D341Med (cell line): ENCODE measurements around the gene EXOC6.

Experiments
- DNase-seq: peaks from one replicate; pipeline ENCODE4 v3.0.0; 2012; ENCODE audit warnings: low spot score

EXOC6 gene

DNA sequence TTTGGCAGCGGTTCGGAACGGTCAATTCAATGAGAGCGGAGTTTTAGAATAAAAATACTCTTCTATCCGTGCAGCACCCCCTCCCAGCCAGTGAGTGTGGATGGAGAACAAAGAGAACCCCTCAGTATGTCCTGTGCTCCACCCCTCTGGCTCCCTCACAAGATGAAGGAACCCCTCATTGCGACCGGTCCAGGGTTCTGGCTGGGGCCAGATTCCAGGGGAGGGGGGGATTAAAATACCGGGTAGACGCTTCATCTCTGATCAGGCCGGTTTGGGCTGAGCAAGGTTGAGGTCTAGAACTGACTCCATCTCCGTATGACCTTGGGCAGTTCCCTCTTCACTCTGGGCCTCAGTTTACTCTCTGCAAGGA, 218.2 kb downstream of the EXOC6 start:
- no peak for DNase-seq

DNA sequence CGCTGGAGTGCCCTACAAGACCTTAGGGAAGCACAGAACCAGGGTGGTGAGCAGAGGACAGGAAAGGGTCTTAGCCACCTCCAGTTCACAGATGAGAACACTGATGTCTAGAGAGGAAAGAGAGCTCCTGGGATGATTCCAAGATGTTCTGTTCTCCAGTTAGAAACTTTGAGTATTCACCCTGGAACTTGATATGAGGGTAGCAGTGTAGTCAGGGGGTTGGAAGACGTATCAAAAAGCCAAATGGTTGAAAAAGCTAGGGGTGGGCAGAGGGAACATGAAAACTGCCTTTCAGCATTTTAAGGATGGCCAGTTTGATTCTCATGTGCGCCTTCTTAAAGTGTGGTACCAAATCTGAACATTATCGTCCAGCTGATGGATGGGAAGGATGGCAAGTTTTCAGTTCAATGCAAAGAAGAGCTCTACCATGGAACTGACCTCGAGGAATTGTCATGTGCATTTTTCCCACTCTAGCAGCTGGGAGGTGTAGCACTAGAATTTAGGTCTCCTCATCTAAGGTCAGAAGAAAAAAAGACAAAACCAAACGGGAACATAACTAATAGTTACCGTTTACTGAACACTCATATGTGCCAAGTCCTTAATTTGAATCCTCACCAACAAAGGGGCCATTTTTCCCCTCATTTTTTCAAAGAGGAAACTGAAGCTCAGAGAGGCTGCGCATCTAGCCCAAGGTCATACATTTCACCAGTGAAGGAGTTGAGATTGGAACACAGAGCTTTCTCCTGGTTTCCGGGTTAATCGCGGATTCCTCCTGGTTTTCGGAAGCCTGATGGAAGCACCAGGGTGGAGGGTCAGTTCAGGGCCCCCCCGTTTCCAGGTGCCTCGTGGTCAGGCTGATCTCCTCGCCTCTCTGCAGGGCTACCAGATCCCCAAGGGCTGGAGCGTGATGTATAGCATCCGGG, 219.4 kb downstream of the EXOC6 start:
- DNase-seq, result no peak

GRCh38 chr10:93068411-93069244, 220.3 kb downstream of the EXOC6 start:
- DNase-seq, result peak; percentile 61

DNA sequence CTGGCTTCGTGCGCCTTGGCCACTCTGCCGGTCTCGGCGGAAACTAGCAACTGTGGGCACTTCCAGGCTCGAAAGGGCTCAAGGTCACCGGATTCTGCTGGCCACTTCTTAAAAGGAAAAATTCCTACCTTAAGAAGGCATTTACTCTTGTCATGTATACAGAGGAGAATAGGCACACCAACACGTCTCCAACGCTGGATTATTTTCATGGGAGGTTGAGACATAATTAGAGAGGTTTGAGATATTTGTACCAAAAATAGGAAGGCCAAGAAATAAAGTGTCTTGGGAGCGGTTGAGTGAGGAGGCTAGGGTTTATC, 220.9 kb downstream of the EXOC6 start:
- no peak for DNase-seq

GRCh38 chr10:93070378-93071176, 222.3 kb downstream of the EXOC6 start:
- DNase-seq, result no peak

DNA sequence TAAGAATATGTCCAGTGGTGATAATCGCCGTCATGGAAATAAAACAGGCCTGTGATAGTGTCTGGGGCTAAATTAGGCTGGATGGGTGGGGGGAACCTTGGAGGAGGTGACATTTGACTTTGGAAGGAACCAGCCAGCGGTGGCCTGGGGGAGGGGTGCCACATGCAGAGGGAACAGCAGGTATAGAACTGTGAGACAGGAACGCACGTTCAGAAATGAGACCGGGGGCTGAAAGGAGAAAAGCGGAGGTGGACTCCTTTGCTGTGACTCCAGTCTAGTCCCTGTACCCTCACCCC, 222.8 kb downstream of the EXOC6 start:
- DNase-seq, result no peak

DNA sequence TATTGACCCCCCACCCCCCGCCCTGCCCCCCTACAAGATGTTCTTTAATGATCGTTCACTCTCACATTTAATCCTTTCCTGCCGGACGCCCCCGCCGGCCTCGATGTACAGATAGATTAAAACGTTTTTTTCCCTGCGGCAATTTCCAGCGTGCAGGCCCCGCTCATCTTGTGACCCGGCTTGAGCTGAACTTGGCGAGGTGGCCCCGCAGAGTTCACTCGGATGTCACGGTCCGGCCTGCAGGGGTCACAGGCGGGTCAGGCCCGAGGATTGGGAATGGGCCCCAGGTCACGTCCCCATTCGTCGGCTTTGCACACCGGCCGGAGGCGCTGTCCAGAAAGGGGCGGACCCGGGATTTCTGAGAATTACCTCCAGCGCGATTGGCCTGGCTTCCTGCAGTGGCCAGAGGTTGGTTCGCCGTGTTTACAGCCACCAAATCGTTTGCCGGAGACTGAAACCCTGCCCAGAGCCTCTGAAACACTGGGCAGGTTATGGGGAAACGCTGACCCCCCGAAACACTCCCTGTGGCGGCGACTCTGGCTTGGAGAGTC, 223.4 kb downstream of the EXOC6 start:
- DNase-seq, result peak; percentile 39

DNA sequence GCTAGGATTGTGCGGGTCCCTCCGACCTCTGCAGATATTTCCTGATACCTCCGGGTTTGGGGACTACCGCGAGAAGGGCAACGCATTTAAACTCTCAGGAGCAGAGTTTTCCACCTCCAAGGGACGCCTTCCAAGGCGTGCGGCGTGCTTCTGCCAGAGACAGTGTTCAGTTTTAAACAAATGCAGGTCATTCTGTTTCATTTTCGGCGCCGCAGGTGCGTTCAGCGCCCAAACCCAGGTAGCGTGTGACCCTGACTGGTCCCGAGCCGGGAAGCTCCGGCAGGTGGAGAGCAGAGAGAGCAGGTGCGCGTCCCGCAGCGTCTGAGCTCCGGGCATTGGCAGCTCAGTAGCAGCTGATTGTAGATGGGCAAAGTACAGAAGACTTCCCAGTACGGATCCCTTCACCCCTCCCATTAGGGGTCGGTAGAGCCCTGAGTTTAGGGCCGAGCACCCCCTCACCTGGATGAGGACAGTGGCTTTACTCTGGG, 223.9 kb downstream of the EXOC6 start:
- no peak for DNase-seq

- no peak for DNase-seq
These were observed 224.6 kb downstream of the EXOC6 start for GRCh38 chr10:93072713-93073538.

- peak; percentile 64 for DNase-seq
These were observed 225.3 kb downstream of the EXOC6 start, which contains the start of gene CYP26A1 for GRCh38 chr10:93073539-93074146. CYP26A1 (plus strand) TSS chr10:93073893; CDS start chr10:93073935, 42 bp downstream.

DNA sequence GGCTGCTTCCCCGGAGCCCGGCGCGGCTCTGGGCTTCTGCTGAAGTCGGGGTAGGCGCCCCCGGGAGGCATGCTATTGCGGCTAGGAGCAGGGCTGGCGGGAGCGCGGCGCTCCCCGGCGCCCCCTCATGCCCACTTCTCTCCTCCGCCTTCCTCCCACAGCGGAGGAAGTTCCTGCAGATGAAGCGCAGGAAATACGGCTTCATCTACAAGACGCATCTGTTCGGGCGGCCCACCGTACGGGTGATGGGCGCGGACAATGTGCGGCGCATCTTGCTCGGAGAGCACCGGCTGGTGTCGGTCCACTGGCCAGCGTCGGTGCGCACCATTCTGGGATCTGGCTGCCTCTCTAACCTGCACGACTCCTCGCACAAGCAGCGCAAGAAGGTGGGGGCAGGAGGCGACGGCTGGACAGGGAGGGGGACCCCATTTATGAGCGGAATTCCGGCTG, 225.9 kb downstream of the EXOC6 start:
- DNase-seq, result peak; percentile 54

GRCh38 chr10:93074597-93075368, 226.5 kb downstream of the EXOC6 start:
- no peak for DNase-seq

DNA sequence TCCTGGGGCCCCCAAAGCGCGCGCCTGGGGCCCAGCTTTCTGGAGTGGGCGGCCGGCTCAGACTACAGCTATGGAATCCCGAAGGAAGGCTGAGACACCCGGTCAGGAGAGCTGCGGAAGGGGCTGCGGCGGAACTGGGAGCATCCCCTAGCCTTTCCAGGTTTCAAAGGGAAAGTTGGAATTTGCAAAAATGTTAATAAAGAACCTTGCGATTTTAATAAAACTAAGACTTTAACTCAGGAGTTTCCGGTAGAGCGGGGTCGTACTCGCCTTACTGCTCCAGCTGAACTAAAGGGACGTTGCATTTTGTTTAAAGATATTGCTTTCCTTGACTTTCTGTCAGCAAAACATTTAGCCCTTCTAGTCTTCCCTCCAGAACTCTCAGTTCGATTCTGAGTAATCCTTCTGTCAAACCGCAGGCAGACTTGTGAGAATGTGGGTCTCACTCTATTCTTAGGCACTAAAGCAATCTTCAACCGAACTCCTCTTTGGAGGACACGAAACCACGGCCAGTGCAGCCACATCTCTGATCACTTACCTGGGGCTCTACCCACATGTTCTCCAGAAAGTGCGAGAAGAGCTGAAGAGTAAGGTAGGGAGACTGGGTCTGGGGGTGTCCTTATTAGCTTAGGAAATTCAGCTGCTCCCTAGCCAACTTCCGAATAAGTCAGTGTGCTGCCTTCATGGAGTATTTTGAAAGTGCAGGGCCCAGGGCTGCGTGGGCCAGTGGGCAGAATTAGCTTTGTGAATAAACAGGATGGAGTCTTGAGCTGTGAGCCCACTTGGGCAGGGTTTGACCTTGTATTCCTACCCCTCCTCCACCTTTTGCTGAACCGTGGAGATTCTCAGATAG, 227.3 kb downstream of the EXOC6 start:
- no peak for DNase-seq

- DNase-seq, result no peak
These were observed 228.6 kb downstream of the EXOC6 start for GRCh38 chr10:93076871-93077270.

GRCh38 chr10:93077860-93078337, 229.6 kb downstream of the EXOC6 start:
- DNase-seq, result no peak

DNA sequence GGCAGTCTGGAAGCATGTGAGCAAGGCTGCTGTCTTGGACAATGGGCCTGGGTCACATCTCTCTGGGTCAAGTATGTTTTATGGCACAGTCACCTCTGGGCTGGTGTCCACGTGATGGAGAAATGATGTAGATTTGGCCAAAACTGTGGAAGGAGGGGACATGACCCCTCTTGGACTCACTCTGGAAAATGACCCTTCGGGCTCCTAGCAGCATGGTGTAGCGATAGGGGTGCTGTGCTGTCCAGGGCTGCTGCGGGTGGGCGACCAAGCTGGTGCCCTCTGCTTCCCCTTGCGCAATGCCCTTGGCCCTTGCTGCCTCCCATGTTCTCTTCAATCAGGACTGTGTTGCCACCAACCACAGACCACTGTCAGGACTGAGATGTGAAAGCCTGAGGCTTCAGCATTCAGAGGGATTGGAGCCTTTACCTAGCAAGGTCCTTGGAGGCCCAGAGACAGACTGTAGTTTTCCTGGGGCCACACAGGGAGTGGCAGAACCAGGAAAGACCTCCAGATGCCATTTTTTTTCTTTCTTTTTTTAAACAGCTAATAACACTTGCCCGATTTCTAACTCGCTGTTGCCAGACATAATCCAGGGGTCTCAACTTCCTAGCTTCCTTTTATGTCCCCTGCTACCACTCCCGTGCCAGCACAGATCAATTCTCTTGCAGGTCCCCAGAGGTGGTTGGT, 231.5 kb downstream of the EXOC6 start:
- no peak for DNase-seq

DNA sequence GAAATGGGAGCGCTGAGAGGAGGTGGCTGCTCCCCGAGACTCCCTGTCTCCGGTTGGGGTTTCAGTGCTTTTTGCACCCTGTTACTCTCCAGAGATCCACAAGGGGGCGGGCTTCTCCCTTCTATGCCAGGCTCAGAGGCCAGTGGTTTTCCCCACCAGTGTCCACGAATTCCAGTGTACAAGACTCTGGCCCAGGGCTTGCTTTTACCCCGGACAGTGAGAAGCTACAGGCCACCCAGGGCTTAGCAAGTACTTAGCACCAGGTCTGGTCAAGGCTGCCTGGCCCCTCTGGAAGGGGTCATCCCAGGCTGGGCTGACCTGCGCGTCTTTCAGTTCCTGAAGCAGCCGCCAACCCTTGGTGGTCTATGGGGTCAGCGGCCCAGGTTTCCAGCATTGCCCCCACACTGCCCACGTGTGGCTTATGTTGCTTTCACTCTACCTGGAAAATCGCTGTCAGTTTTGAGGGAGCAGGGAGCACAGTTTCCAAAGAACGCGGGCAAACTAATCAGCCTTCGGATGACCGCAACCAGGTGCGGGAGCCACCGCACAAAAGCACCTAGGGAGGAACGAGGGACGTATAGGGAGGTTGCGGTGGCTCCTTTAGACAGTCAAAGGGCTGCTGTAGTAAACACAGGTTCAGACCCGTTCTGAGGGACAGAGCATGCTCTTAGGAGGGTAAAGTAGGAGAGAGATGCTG, 232.2 kb downstream of the EXOC6 start:
- peak; percentile 73 for DNase-seq
